HepG2 (cell line): Measurements from ENCODE around the gene IFT172. TPM values are rescaled to one million over a fixed set of nuclear protein-coding genes. Genes with fewer than 3 reads are reported as not detected.
A peak's percentile ranks its signal among the peaks of the same experiment; 100 is the strongest.

Experiments used
- CBFB ChIP-seq: sonication (generic); formaldehyde crosslinking; IDR thresholded peaks from 2 replicates; pipeline ENCODE4 v1.4.0; 2020; ENCODE audit warnings: missing genetic modification reagents
- CREB3 ChIP-seq: sonication (generic); formaldehyde crosslinking; IDR thresholded peaks from 2 replicates; pipeline ENCODE4 v1.5.0; 2020; ENCODE audit warnings: missing genetic modification reagents
- FOSL1 ChIP-seq: sonication (generic); formaldehyde crosslinking; IDR thresholded peaks from 2 replicates; pipeline ENCODE4 v1.9.0; 2021; ENCODE audit warnings: missing genetic modification reagents, borderline replicate concordance
- FOXK1 ChIP-seq: sonication (generic); formaldehyde crosslinking; IDR thresholded peaks from 2 replicates; pipeline ENCODE4 v1.4.0; 2020; ENCODE audit warnings: low read depth, missing genetic modification reagents, borderline replicate concordance
- KLF12 ChIP-seq: sonication (generic); formaldehyde crosslinking; IDR thresholded peaks from 2 replicates; pipeline ENCODE4 v1.4.0; 2020; ENCODE audit warnings: missing genetic modification reagents, borderline replicate concordance
- SAP130 ChIP-seq: IDR thresholded peaks from 2 replicates; pipeline ENCODE4 v1.6.1; 2016; ENCODE audit warnings: low read depth
- USF2 ChIP-seq, 2 experiments: sonication (generic) in 1 of 2; formaldehyde crosslinking in 1 of 2; IDR thresholded peaks; 2 replicates each; pipeline versions ENCODE4 v1.5.1 to v1.6.1; 2011 to 2020; ENCODE audit warnings: borderline replicate concordance in 1 of 2, low read depth in 1 of 2, low read length in 1 of 2, mild to moderate bottlenecking in 1 of 2, missing genetic modification reagents in 1 of 2, moderate library complexity in 1 of 2
- ZFP1 ChIP-seq: IDR thresholded peaks from 2 replicates; pipeline ENCODE4 v1.6.1; 2016
- ZNF225 ChIP-seq: sonication (generic); formaldehyde crosslinking; IDR thresholded peaks from 2 replicates; pipeline ENCODE4 v1.4.0; 2020; ENCODE audit warnings: mild to moderate bottlenecking, missing genetic modification reagents
- ZNF343 ChIP-seq: sonication (generic); formaldehyde crosslinking; IDR thresholded peaks from 2 replicates; pipeline ENCODE4 v1.4.0; 2020; ENCODE audit warnings: mild to moderate bottlenecking, missing genetic modification reagents
- polyA plus RNA-seq, 8 experiments: library from polyadenylated mRNA; depleted of rRNA in 3 of 8; stranded (reverse) in 7 of 8; unstranded in 1 of 8; fragments of >200 nt; fragmentation: Illumina TruSeq in 4 of 8; extraction: Trizol in 4 of 8; gene quantifications; 2 replicates each; pipeline versions ENCODE4 v1.2.1 to v1.2.3, GENCODE V29; 2011 to 2016; ENCODE audit warnings: low read depth in 4 of 8, missing spikeins in 1 of 8, mixed read lengths in 1 of 8; ENCODE audit not compliant: insufficient read depth in 1 of 8
- total RNA-seq, 5 experiments: library from RNA; depleted of rRNA; stranded (reverse); fragments of >200 nt; fragmentation: Illumina TruSeq; extraction: Trizol; gene quantifications; 2 replicates each; pipeline ENCODE4 v1.2.3, GENCODE V29; 2016; ENCODE audit warnings: low read depth in 1 of 5
- TF ChIP-seq, protein P1 (sequence below): sonication (generic); formaldehyde crosslinking; IDR thresholded peaks from 2 replicates; pipeline ENCODE4 v1.4.0; 2020; ENCODE audit warnings: mild to moderate bottlenecking, missing genetic modification reagents
- TF ChIP-seq, protein P2 (sequence below): IDR thresholded peaks from 2 replicates; pipeline ENCODE4 v1.6.1; 2016; ENCODE audit warnings: missing biosample characterization, missing genetic modification reagents, low read depth

The IFT172 gene
- total and polyA plus RNA-seq, 2 of the 13 experiments (the other 11 are each of a cell fraction or from before 2014, with no cell fraction given): 21.6 to 35.7 TPM

GRCh38 chr2:27428213-27428977 is 61.1 kb downstream of the IFT172 start, which contains the start of gene NRBP1 (continued):
- peak; percentile 70 for TF ChIP-seq ZNF225 (CRISPR knock-in tag)
- TF ChIP-seq KLF12 (CRISPR knock-in tag): peak; percentile 29
- TF ChIP-seq, protein P1, sequence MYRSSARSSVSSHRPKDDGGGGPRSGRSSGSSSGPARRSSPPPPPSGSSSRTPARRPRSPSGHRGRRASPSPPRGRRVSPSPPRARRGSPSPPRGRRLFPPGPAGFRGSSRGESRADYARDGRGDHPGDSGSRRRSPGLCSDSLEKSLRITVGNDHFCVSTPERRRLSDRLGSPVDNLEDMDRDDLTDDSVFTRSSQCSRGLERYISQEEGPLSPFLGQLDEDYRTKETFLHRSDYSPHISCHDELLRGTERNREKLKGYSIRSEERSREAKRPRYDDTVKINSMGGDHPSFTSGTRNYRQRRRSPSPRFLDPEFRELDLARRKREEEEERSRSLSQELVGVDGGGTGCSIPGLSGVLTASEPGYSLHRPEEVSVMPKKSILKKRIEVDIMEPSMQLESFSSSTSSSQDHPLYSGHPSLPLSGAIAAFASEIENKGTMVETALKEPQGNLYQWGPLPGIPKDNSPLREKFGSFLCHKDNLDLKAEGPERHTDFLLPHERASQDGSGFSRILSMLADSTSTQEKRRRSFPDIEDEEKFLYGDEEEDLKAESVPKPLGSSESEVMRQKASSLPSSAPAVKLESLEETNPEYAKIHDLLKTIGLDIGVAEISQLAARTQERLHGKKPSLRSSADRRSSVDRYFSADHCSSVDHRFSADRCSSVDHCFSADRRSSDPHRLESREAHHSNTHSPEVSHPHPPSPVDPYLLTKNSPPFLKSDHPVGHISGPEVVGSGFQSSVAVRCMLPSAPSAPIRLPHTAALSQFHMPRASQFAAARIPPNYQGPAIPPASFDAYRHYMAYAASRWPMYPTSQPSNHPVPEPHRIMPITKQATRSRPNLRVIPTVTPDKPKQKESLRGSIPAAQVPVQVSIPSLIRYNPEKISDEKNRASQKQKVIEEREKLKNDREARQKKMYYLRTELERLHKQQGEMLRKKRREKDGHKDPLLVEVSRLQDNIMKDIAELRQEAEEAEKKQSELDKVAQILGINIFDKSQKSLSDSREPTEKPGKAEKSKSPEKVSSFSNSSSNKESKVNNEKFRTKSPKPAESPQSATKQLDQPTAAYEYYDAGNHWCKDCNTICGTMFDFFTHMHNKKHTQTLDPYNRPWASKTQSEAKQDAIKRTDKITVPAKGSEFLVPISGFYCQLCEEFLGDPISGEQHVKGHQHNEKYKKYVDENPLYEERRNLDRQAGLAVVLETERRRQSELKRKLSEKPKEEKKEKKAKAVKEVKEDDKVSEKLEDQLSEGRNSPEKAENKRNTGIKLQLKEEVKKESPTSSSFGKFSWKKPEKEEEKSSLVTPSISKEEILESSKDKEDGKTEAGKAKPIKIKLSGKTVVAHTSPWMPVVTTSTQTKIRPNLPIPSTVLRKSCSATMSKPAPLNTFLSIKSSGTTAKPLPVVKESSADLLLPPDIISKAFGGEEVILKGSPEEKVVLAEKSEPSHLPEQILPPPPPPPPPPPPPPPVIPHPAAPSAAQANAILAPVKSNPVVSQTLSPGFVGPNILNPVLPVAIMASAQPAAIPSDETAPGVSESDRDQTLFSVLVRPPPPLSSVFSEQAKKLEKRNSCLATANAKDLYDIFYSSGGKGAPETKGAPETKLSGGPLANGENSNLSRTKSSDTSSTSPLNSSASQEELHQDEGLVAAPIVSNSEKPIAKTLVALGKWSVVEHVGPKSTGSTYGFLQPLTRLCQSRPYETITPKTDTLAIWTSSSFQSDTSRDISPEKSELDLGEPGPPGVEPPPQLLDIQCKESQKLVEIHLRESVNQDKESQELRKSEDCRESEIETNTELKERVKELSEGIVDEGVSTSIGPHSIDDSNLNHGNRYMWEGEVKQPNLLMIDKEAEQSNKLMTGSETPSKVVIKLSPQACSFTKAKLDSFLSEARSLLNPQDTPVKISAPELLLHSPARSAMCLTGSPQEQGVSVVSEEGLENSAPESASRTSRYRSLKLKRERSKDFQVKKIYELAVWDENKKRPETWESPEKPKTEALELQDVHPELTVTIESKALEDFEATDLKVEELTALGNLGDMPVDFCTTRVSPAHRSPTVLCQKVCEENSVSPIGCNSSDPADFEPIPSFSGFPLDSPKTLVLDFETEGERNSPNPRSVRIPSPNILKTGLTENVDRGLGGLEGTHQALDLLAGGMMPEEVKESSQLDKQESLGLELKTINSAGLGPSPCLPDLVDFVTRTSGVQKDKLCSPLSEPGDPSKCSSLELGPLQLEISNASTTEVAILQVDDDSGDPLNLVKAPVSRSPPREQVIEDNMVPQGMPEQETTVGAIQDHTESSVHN (CRISPR knock-in tag): no peak; the same call in 1 of the 2 replicates
- TF ChIP-seq CREB3 (CRISPR knock-in tag): no peak
- TF ChIP-seq FOSL1 (CRISPR knock-in tag): no peak
- no peak; the same call in none of the 2 replicates for TF ChIP-seq FOXK1 (CRISPR knock-in tag)
- no peak for TF ChIP-seq USF2 (IDR thresholded peaks at IDR 0.05; ENCODE audit: low read depth, low read length)
- peak; percentile 36; the same call in 1 of the 2 replicates for TF ChIP-seq USF2 (CRISPR knock-in tag; IDR thresholded peaks at IDR 0.05; ENCODE audit: borderline replicate concordance)
- TF ChIP-seq, protein P2, sequence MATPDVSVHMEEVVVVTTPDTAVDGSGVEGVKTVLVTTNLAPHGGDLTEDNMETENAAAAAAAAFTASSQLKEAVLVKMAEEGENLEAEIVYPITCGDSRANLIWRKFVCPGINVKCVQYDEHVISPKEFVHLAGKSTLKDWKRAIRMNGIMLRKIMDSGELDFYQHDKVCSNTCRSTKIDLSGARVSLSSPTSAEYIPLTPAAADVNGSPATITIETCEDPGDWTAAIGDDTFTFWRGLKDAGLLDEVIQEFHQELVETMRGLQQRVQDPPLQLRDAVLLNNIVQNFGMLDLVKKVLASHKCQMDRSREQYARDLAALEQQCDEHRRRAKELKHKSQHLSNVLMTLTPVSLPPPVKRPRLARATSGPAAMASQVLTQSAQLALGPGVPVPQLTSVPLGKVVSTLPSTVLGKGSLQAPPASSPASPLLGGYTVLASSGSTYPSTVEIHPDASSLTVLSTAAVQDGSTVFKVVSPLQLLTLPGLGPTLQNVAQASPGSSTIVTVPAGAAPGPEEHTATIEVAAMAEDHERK: 0 out of 2 replicates have a peak, but pooled peaks have one; percentile 40
- 0 out of 2 replicates have a peak, but pooled peaks have one; percentile 67 for TF ChIP-seq ZFP1 (CRISPR knock-in tag)
- TF ChIP-seq SAP130: peak; percentile 92
- TF ChIP-seq ZNF343 (CRISPR knock-in tag): peak; percentile 68; the same call in 1 of the 2 replicates
- TF ChIP-seq CBFB (CRISPR knock-in tag): peak; percentile 63; the same call in 1 of the 2 replicates
